Epithelial cell of prostate (primary cell): ENCODE results near the gene ACVR1B.

Experiments
- DNase-seq: peaks from one replicate; pipeline ENCODE4 v3.0.0-alpha.2; 2011; ENCODE audit warnings: low read depth, low spot score
- H3K27ac ChIP-seq: fragments of 450-650 bp; 2 replicates; pipeline ENCODE4 v1.5.1; 2017; ENCODE audit warnings: mild to moderate bottlenecking

The ACVR1B gene

DNA sequence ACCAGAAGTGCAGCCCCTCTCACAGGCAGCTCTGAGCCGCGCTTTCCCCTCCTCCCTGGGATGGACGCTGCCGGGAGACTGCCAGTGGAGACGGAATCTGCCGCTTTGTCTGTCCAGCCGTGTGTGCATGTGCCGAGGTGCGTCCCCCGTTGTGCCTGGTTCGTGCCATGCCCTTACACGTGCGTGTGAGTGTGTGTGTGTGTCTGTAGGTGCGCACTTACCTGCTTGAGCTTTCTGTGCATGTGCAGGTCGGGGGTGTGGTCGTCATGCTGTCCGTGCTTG, 43.0 kb downstream of the ACVR1B start:
- no peak overlapping the region for H3K27ac ChIP-seq

DNA sequence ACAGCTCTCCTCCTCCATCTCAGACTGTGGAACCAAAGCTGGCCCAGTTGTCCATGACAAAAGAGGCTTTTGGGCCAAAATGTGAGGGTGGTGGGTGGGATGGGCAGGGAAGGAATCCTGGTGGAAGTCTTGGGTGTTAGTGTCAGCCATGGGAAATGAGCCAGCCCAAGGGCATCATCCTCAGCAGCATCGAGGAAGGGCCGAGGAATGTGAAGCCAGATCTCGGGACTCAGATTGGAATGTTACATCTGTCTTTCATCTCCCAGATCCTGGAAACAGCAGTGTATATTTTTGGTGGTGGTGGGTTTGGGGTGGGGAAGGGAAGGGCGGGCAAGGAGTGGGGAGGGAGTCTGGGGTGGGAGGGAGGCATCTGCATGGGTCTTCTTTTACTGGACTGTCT, 43.5 kb downstream of the ACVR1B start:
- no peak overlapping the region for H3K27ac ChIP-seq
- DNase-seq: no peak

More for the DNA sequence above, 43.0 kb downstream of the ACVR1B start:
- DNase-seq: no peak

DNA sequence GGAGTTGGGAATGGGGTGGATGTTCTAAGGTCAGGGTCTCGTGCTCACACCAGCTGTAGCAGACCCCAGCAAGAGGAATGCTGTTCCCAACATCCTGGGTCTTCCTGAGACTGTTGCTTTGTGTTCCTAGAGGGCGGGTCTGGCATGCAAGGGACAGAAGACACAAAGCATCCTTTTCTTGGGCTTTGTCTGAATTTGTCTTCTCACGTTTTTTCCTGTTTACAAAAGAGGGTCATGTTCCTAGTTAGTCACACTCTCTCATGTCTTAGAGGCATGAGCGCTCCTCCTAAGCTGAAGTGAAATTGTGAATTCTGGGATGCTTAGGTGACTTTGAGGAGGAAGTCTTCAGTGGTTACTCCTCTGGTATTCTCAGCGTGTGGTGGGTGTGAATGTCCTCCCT, 45.6 kb downstream of the ACVR1B start:
- no peak for DNase-seq
- H3K27ac ChIP-seq: no peak overlapping the region

DNA sequence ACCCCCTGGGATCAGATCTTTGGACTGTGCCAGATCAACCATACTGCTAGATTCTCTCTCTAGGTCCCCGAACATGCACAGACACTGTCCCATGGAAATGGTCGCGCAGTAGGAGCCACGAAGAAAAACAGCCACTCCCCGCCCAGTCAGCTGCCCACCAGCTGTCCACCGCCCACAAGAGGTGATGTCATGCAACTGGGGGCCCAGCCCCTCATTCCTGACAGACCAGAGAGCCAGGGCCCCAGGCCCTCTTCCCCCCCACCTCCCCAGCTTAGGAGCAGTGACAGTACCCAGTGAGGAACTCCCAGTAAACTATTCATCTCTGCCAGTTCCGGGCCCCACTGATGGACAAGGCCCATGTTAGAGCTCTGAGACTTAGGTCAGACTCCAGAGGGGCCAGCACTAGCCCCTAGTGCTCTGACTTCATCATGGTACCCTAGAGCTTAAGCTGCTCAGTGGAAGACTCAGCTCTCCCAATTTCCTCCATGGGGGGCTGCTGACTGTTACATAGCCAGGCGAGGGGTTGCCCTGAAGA, 51.6 kb downstream of the ACVR1B start:
- no peak for DNase-seq
- no peak overlapping the region for H3K27ac ChIP-seq

DNA sequence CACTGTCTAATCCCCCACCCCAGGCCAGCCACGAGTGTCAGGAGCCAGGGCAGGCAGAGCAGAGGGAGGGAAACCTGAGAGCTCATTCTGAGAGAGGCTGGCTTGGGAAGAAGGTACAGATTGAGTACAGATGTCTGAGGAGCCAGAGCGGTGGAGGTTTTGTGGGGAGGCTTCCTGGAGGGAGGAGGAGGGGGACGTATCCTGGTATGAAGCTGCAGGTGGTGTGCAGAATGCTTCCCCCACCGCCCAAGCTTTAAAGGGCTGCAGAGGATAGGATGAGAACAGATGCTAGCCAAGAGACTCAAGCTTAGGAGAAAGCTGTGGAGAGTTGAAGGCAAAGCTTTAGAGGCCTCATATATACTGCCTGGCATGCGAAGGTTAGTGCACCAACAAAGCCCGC, 52.1 kb downstream of the ACVR1B start:
- H3K27ac ChIP-seq: no peak overlapping the region
- DNase-seq: no peak

DNA sequence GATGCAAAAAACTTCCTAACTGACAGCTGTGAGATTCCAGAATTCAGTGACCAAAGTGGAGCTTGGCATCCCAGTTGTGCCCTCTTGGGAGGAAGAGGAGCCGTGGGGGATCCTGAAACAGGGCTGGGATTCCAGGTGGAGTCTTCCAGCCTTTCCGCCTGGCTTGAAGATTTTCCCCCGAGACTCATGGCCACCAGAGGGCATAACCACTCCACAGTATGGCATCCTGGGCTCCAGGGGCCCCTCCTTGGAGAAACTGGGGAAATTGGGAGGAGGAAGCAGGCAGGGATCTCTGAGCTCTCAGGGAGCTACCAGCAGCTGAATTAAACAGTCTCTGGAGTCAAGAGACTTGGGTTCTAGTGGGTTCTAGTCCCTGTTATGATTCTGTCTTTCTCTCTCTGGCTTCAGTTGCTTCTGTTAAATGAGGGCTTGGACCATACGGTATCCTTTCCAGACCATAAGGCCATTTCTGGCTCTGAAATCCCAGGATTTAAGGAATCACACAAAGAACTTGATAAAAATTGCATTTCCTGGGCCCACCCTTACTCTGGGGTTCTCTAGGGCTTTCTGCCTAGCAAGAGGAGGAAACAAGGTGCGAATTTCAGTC, 52.6 kb downstream of the ACVR1B start:
- no peak for DNase-seq
- no peak overlapping the region for H3K27ac ChIP-seq

DNA sequence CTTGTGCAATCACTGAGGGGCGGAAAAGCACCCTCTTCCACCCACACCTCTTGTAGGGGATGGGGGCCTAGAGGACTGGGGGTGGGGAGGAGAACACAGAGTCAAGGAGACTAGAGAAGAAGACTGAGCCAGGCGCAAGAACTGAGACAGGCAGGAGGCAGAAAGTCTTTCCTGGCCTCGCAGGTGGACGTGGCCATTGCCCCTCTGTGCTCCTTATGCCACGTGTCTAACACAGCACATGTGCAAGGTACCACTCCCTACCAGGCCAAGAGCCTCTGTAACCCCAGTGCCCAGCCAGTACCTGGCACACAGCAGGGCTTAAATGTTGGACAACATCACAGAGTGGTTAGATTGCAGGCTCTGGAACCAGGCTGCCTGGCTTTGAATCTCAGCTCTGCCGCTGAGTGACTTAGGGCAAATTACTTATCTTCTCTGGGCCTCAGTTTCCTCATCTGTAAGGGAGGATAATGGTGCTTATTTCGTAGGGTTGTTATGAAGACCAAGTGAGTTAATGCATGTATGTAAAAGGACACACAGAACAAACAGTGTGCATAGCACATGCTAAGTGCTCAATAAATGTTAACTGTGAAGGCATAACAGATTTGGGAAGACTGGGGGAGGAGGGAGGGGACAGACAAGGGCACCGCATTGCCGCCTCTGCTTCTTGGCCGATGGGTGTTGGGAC, 53.9 kb downstream of the ACVR1B start:
- H3K27ac ChIP-seq: no peak overlapping the region
- DNase-seq: no peak

DNA sequence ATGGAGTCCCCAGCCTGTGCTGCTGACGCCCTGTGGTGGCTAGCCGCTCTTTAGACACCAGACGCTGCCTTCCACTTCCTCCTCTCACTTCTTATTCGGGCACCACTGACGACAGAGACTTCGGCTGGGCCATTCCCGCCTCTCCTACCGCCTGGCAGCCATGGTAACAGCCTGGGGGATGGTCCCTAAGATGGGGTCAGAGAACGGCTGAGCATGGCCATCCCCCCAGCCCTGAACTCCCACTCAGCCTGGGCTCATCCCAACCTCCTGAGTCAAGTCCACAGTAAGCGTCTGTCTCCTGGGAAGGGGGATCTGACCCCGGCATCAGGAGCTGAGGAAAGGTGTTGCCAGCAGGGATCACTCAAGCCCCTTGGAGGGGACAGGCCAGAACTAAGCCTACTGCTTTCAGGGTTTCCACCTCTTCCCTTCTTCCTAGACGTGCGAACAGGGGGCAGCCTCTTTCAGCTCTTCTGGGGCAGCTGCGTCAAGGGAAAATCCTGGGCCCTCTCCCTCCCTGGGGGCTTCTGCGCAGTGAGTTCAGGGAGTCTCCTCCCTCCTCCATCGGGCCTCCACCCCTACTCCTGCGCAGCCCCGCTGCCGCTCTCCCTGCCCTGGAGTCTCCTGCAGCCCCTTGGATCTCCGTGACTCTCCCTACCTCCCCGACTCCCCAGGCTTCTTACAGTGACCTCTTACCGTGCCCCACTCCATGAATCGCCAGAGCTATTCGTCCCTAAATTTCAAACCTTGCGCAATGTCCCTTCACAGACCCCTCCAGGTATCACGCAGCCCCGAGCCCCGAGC, 54.6 kb downstream of the ACVR1B start:
- no peak for DNase-seq
- H3K27ac ChIP-seq: no peak overlapping the region

DNA sequence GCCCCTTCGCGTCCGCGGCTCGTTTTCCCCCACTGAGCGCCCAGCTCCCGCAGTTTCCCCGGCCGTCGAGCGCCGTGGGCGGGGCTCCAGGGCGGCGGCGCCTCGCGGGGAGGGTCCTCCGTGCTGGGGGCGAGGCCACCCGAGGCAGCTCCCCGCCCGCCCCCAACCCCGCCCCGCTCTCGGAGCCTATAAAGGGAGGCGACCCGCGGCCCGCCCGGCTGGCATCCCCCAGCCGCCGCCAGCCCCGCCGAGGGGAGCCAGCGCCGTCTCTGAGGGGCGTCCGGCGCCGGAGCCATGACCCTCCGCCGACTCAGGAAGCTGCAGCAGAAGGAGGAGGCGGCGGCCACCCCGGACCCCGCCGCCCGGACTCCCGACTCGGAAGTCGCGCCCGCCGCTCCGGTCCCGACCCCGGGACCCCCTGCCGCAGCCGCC, 55.2 kb downstream of the ACVR1B start, which contains the start of gene TAMALIN:
Gene TAMALIN (plus strand): TSS at position 221 of the 432 bp plus-strand sequence. CDS start 74 bp downstream, at position 295.
- H3K27ac ChIP-seq: no peak within 1 kb of the TSS
- DNase-seq: no peak

DNA sequence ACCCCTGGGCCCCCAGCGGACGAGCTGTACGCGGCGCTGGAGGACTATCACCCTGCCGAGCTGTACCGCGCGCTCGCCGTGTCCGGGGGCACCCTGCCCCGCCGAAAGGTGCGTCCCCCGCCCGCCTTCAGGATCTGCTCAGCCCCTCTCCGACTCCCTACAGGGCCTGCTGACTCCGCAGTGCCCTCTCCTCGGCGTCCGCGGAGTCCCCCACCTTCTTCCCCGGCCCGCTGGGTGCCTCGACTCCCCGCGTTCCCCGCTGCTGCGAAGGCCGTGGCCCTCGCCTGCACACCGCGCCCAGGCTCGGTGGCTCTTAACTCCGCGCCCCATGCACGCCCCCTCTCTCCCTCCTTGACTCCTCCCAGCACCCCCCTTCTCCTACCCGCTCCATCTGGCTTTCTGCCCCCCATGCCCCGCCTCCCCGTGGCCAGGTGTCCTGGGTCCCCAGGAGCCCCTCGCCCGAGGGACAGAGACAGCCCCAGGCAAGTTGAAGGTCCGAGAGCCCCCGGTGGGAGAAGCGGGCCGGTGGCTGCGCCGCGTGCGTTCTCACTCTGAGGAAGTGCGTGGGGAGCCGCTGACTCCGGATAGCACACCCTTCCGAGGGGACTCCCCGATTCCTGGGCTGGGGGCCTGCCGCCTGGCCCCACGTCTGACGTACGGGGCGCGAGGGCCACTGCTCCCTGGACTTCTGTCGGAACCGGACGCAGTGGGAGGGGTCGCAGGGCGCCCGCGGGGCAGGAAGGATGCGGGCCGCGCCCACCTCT, 55.8 kb downstream of the ACVR1B start:
- no peak overlapping the region for H3K27ac ChIP-seq
- DNase-seq: no peak

DNA sequence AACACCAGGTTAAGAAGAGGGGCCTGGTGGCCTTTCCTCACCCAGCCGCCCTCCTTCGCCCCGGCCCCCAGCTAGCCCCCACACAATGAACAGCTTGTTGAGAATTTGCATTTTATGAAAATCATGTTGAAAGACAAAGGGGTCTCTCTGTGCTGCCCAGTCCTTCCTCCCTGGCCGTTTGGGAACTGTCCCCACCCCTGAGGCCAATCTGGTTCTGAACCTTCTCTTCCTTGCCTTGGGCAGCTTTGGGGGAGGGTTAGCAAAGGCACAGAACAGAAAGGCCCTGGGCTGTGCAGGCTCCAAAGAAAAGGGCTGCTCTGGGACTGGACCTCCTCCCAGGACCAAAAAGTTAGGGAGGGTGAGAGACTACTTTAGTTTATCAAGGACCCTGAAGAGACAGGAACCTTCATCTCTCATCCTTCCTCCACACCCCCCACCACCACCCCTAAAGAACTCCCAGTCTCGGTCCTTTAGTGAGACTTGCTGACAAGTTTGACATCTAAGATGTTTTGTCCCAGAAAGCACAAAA, 56.5 kb downstream of the ACVR1B start:
- no peak overlapping the region for H3K27ac ChIP-seq
- DNase-seq: no peak

DNA sequence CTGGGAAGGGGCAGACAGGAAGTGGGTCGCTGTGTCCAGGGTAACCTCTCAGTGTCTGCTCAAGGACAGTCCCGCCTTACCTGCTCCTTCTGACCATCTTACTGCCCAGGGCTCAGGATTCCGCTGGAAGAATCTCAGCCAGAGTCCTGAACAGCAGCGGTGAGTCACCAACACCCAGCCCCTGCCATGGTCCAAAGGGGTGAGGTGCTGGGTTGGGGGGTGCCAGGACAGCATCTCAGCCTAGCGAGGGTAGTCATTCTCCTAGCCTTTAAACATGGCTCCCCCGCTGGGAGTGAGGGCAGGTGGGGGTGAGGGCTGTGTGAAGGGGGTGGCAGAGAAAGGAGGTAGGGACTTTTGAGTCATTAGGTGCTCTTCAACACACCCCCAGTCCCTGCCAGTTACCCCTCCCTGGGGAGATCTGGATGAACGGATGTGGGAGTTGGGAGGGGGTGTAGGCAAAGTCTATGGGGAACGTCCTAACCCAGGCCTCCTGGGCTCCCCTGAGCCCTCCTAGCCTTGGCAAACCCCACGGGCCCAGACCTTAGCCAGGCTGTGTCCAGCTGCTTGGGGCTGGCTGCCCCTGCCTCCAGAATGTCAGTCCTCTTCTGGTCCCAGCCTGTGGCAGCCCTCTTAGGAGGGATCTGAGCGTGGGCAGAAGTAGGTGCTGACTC, 57.7 kb downstream of the ACVR1B start:
- no peak overlapping the region for H3K27ac ChIP-seq
- DNase-seq: no peak

DNA sequence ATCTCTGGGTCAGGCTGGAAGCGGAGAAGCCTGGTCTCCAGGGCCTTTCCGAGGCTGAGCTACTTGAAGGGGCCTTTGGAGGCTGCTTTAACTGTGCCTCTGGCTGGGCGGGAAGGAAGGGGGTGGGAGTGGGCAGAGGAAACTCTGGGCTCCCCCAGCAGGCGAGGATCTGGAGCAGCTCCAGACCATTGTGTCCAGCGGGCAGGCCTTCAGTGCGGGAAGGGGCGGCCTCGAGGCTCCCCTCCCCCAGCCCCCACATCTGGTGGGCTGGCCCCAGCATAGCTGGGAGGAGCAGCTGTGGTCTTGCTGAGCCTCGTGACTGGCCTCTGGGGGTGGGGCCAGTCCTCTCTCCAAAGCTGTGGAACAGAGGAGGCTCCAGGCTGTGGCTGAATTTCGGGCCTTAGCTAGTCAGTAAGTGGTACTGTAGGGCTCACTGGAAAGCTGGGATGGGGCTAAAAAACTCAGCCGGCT, 58.7 kb downstream of the ACVR1B start:
- DNase-seq: no peak
- H3K27ac ChIP-seq: no peak overlapping the region

DNA sequence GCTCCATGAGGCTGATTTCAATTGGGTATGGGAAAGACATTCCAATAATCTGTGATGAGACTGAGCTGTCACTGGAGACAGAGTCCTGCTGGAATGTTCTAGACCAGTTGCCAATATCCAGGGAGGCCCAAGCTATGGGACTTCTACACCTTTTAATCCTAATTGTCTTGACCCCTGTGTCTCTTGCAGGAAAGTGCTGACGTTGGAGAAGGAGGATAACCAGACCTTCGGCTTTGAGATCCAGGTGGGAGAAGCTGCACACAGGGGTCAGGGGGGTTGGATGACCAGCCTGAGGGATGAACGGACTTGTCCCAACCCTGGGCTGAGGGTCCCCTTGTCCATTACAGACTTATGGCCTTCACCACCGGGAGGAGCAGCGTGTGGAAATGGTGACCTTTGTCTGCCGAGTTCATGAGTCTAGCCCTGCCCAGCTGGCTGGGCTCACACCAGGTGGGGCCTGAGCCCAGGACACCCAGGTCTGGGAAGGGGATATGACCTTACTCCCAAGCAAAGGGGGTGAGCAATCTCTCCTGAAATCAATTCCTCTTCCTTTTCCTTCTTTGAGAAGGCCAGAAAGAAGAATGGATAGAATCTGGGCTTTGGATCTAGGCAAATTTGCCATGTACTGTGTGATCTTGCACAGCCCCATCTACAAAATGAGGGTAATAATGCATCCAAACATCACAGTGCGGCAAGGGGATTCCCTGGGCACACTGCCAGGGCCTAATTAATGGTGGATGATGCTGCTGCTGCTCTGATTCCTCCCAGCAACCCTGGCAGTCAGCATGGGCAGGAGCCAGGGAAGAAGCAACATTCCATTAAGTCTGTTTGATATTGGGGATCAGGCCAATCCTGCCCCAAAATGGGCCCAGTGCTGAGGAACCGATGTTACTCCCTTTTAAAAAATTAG, 59.4 kb downstream of the ACVR1B start:
- no peak for DNase-seq
- no peak overlapping the region for H3K27ac ChIP-seq

DNA sequence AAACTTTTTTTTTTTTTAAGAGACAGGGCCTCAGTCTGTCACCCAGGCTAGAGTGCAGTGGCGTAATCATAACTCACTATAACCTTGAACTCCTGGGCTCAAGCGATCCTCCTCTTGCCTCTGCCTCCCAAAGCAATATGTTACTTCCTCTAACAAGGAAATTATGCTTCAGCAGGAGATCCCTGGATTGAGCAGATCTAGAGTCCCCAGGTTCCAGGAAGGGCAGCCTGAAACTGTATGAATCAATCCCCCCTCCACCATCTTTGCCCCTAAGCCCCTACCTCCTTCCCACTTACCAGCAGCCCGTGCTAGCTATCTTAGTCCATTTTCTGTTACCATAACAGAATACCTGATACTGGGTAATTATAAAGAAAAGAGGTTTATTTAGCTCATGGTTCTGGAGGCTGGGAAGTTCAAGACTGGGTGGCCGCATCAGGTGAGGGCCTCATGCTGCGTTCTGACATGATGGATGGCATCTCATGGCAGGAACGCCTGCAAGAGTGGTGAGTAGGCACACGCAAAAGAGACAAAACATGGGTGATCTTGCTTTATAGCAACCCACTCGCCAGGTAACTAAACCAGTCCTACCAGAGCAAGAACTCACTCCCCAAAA, 60.2 kb downstream of the ACVR1B start:
- no peak for DNase-seq
- H3K27ac ChIP-seq: no peak overlapping the region

DNA sequence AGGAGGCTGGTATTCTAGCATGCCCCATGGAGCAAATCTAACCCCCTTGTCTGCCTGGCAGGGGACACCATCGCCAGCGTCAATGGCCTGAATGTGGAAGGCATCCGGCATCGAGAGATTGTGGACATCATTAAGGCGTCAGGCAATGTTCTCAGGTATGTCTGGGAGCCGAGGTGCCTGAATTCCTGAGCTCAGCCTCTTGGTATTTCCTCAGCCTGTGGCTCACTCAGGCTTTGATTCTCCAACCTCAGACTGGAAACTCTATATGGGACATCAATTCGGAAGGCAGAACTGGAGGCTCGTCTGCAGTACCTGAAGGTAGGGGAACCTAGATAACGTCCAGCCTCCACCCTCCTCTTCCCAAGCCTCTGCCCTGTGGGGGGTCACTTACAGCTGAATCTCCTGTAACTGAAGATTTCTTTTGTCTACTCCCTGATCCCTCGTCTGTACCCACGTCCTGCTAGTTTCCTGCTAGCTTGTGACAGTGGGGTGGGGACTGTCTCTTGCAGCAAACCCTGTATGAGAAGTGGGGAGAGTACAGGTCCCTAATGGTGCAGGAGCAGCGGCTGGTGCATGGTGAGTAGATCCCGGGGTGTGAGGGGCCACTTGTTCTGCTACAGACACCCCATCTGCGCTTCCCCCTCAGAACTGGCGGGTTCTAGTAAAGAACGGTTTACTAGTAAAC, 62.3 kb downstream of the ACVR1B start:
- DNase-seq: no peak
- H3K27ac ChIP-seq: no peak overlapping the region
